GM23338 (cell line): ENCODE measurements around the gene IFITM1. TPM values are rescaled to one million over a fixed set of nuclear protein-coding genes. Genes with fewer than 3 reads are reported as not detected.

Experiments used
- ATAC-seq: fragments of 200-7000 bp; cut with Tn5 transposase; 3 replicates; pipeline ENCODE4 v1.9.1; 2020
- DNase-seq: peaks from one replicate; pipeline ENCODE4 v3.0.0-alpha.2; 2015; ENCODE audit warnings: low spot score
- H2AFZ ChIP-seq: fragments of 200-600 bp; sonication (generic); 2 replicates; pipeline ENCODE4 v1.8.0; 2016; ENCODE audit warnings: antibody characterized with exemption, mild to moderate bottlenecking, moderate library complexity
- H3F3A ChIP-seq: fragments of 200-600 bp; sonication (generic); replicated peaks from 2 replicates; pipeline ENCODE4 v1.8.0; 2017; ENCODE audit warnings: antibody characterized with exemption, mixed run types, low read depth
- H3K27ac ChIP-seq: fragments of 200-600 bp; sonication (generic); 2 replicates; pipeline ENCODE4 v1.6.1; 2016; ENCODE audit warnings: low read depth
- H3K27me3 ChIP-seq: fragments of 200-600 bp; sonication (generic); 2 replicates; pipeline ENCODE4 v1.8.0; 2016; ENCODE audit warnings: mild to moderate bottlenecking, mixed run types, moderate library complexity; ENCODE audit not compliant: insufficient read depth
- H3K36me3 ChIP-seq: fragments of 200-600 bp; sonication (generic); 2 replicates; pipeline ENCODE4 v1.8.0; 2016; ENCODE audit warnings: mild to moderate bottlenecking; ENCODE audit not compliant: insufficient read depth
- H3K4me1 ChIP-seq: fragments of 200-600 bp; sonication (generic); 2 replicates; pipeline ENCODE4 v1.8.0; 2016; ENCODE audit warnings: mild to moderate bottlenecking, moderate library complexity; ENCODE audit not compliant: insufficient read depth
- H3K4me2 ChIP-seq: fragments of 200-600 bp; sonication (generic); 2 replicates; pipeline ENCODE4 v1.7.1; 2017; ENCODE audit warnings: mixed run types
- H3K4me3 ChIP-seq: fragments of 200-600 bp; sonication (generic); 2 replicates; pipeline ENCODE4 v1.6.1; 2016; ENCODE audit warnings: mixed run types
- H3K79me2 ChIP-seq: fragments of 200-600 bp; sonication (generic); replicated peaks from 2 replicates; pipeline ENCODE4 v1.8.0; 2017; ENCODE audit warnings: mild to moderate bottlenecking; ENCODE audit not compliant: insufficient read depth
- H3K9me2 ChIP-seq: fragments of 200-600 bp; sonication (generic); 2 replicates; pipeline ENCODE4 v1.8.0; 2017; ENCODE audit not compliant: insufficient read depth
- H4K20me1 ChIP-seq: fragments of 200-600 bp; sonication (generic); replicated peaks from 2 replicates; pipeline ENCODE4 v1.8.0; 2017; ENCODE audit warnings: mild to moderate bottlenecking; ENCODE audit not compliant: insufficient read depth
- H3K27ac Mint-ChIP-seq: 2 replicates; pipeline ENCODE4 v1.8.0; 2020; ENCODE audit warnings: inconsistent platforms, mild to moderate bottlenecking, moderate library complexity, mixed read lengths
- H3K27me3 Mint-ChIP-seq: 3 replicates; pipeline ENCODE4 v1.8.0; 2022; ENCODE audit warnings: low read depth, mild to moderate bottlenecking, moderate library complexity, mixed read lengths, inconsistent platforms; ENCODE audit not compliant: insufficient read depth, poor library complexity
- H3K36me3 Mint-ChIP-seq: 3 replicates; pipeline ENCODE4 v1.8.0; 2021; ENCODE audit warnings: low read depth, mild to moderate bottlenecking, inconsistent platforms, moderate library complexity, mixed read lengths
- H3K4me1 Mint-ChIP-seq: 3 replicates; pipeline ENCODE4 v1.8.0; 2020; ENCODE audit warnings: mild to moderate bottlenecking, inconsistent platforms, mixed read lengths
- H3K4me3 Mint-ChIP-seq: 3 replicates; pipeline ENCODE4 v1.8.0; 2021; ENCODE audit warnings: moderate library complexity, mild to moderate bottlenecking, inconsistent platforms, mixed read lengths
- H3K9me3 Mint-ChIP-seq: 3 replicates; pipeline ENCODE4 v1.8.0; 2020; ENCODE audit warnings: moderate library complexity, mild to moderate bottlenecking, inconsistent platforms, mixed read lengths
- CREB1 ChIP-seq: fragments of 250-450 bp; sonication (Bioruptor Pico); IDR thresholded peaks from 2 replicates; pipeline ENCODE4 v1.5.0; 2020; ENCODE audit warnings: low read depth, mild to moderate bottlenecking, moderate library complexity
- EZH2 ChIP-seq: fragments of 200-600 bp; sonication (generic); IDR thresholded peaks from one replicate; pipeline ENCODE4 v1.8.0; 2017; ENCODE audit warnings: antibody characterized with exemption, mild to moderate bottlenecking, low read depth; ENCODE audit not compliant: unreplicated experiment
- NANOG ChIP-seq: IDR thresholded peaks from 2 replicates; pipeline ENCODE4 v1.6.1; 2016; ENCODE audit warnings: antibody characterized with exemption, borderline replicate concordance
- POLR2AphosphoS5 ChIP-seq: IDR thresholded peaks from 2 replicates; pipeline ENCODE4 v1.6.1; 2016; ENCODE audit warnings: antibody characterized with exemption, low read depth
- STAT1 ChIP-seq: IDR thresholded peaks from one replicate; pipeline ENCODE4 v1.6.1; 2016; ENCODE audit warnings: antibody characterized with exemption; ENCODE audit not compliant: unreplicated experiment
- ZNF114 ChIP-seq: fragments of 250-450 bp; sonication (Bioruptor Pico); IDR thresholded peaks from 2 replicates; pipeline ENCODE4 v1.5.0; 2020; ENCODE audit warnings: mild to moderate bottlenecking, moderate library complexity
- ZNF331 ChIP-seq: fragments of 250-450 bp; sonication (Bioruptor Pico); IDR thresholded peaks from 2 replicates; pipeline ENCODE4 v1.5.0; 2020; ENCODE audit warnings: low read depth, mild to moderate bottlenecking, moderate library complexity
- polyA plus RNA-seq: library from polyadenylated mRNA; unstranded; fragments of >200 nt; fragmentation: Nextera tagmentation; extraction: Ambion mirVana; gene quantifications from 2 replicates; pipeline ENCODE4 v1.2.1, GENCODE V29; 2016
- total RNA-seq: library from RNA; depleted of rRNA; stranded (reverse); fragments of >200 nt; shearing (Covaris generic); gene quantifications from 2 replicates; pipeline ENCODE4 v1.2.3, GENCODE V29; 2014
- TF ChIP-seq, protein P1 (sequence below): IDR thresholded peaks from one replicate; pipeline ENCODE4 v1.6.1; 2018; ENCODE audit warnings: antibody characterized with exemption; ENCODE audit not compliant: unreplicated experiment
- TF ChIP-seq, protein P2 (sequence below): IDR thresholded peaks from 2 replicates; pipeline ENCODE4 v1.6.1; 2016; ENCODE audit warnings: antibody characterized with exemption
- TF ChIP-seq, protein P3 (sequence below), 2 experiments: fragments of 200-600 bp in 1 of 2; sonication (generic) in 1 of 2; conservative IDR thresholded peaks; 2 replicates each; pipeline versions ENCODE4 v1.5.1 to v1.6.1; 2016 to 2017; ENCODE audit warnings: antibody characterized with exemption in 2 of 2, low read depth in 2 of 2, mild to moderate bottlenecking in 2 of 2, moderate library complexity in 1 of 2

Gene IFITM1
- total and polyA plus RNA-seq, 2 experiments from 2014 or later, result 396 to 1,194 TPM

DNA sequence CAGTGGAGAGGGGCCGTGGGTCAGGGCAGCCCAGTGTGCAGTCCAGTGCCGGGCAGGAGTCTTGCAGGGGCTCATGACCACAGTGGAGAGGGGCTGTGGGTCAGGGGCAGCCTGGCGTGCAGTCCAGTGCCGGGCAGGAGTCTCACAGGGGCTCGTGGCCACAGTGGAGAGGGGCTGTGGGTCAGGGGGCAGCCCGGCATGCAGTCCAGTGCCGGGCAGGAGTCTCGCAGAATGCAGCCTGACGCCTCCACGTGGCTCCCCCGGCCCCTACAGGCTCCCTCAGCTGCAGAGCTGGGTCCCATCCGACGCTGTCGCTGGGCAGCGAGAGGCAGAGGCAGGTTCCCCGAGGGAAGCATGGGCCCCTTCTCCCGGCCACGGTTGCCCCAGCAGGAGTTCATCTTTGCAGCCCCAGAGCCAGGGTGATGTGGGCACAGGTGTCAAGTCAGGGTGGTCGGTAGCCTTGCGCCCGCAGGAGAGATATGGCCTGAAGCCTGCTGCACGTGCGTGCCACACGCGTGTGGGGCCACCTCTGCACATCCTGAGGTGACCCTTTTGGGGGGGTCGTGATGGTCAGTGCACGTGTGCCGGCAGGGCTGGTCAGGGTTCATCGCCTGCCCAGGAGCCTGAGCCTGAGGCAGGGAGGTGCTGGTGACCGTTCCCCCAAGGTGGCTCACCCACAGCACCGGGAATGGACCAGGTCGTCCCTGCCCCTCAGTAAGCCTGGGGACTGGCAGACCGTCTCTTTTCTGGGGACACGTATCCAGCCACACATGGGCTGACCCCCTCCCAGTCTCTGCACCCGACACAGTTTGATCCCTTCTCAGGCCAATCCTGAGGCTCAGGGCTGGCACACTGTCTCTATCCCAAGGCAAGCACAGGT, 17.4 kb upstream of the IFITM1 start:
- H3K27ac ChIP-seq, result no peak overlapping the region
- no peak overlapping the region for H3K4me3 ChIP-seq
- 0 out of 2 replicates have a peak, but pooled peaks cover 8% of the 10 kb centered on the region for H3F3A ChIP-seq
- TF ChIP-seq STAT1, result no peak
- TF ChIP-seq, protein P1, sequence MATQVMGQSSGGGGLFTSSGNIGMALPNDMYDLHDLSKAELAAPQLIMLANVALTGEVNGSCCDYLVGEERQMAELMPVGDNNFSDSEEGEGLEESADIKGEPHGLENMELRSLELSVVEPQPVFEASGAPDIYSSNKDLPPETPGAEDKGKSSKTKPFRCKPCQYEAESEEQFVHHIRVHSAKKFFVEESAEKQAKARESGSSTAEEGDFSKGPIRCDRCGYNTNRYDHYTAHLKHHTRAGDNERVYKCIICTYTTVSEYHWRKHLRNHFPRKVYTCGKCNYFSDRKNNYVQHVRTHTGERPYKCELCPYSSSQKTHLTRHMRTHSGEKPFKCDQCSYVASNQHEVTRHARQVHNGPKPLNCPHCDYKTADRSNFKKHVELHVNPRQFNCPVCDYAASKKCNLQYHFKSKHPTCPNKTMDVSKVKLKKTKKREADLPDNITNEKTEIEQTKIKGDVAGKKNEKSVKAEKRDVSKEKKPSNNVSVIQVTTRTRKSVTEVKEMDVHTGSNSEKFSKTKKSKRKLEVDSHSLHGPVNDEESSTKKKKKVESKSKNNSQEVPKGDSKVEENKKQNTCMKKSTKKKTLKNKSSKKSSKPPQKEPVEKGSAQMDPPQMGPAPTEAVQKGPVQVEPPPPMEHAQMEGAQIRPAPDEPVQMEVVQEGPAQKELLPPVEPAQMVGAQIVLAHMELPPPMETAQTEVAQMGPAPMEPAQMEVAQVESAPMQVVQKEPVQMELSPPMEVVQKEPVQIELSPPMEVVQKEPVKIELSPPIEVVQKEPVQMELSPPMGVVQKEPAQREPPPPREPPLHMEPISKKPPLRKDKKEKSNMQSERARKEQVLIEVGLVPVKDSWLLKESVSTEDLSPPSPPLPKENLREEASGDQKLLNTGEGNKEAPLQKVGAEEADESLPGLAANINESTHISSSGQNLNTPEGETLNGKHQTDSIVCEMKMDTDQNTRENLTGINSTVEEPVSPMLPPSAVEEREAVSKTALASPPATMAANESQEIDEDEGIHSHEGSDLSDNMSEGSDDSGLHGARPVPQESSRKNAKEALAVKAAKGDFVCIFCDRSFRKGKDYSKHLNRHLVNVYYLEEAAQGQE, result no peak
- Mint-ChIP-seq H3K9me3 (no peaks in the 10 kb centered on the region), H3K4me1 (peaks cover 23% of the 10 kb centered on the region), H3K27me3 (peaks cover 5% of the 10 kb centered on the region), H3K36me3 (peaks cover 6% of the 10 kb centered on the region; the same call in 1 of the 3 replicates), H3K4me3 (no peak overlapping the region), H3K27ac (no peak overlapping the region)
- H3K27me3 ChIP-seq, result no peaks in the 10 kb centered on the region
- peaks cover 18% of the 10 kb centered on the region for H3K4me1 ChIP-seq
- H2AFZ ChIP-seq, result no peak overlapping the region
- H4K20me1 ChIP-seq, result no peaks in the 10 kb centered on the region
- H3K9me2 ChIP-seq, result no peaks in the 10 kb centered on the region
- ATAC-seq (no peak), DNase-seq (no peak)
- H3K79me2 ChIP-seq, result no peaks in the 10 kb centered on the region
- H3K36me3 ChIP-seq, result no peaks in the 10 kb centered on the region
- no peak overlapping the region for H3K4me2 ChIP-seq

DNA sequence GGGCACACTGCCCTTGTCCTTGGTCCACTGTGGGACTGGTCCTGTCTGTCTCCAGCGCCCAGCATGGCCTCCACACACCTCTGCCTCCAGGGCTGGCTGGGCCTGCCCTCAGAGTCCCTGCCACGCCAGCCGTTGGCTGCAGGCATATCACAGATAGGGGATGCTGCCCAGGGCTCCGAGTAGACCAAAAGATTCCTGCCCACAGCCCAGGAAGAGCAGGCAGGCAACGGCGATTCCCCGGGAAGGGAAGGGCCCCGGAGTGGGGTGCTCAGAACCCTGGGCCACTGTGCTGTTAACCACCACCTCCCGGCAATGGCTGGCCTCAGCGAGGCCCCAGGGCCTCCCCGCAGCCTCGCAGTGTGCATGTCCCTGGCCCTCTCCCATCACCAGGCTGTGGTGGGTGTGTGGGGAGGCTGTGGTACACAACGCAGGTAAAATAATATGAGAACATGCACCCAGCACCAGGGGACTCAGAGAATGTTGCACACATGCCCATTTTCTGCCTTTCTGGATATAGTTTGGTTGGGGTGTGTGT, 16.7 kb upstream of the IFITM1 start:
- peak overlapping the region; percentile 61; the same call in 1 of the 2 replicates for H3K27ac Mint-ChIP-seq

More for the DNA sequence above, 16.7 kb upstream of the IFITM1 start:
- Histone ChIP-seq H4K20me1 (no peaks in the 10 kb centered on the region), H3K79me2 (no peaks in the 10 kb centered on the region), H3F3A (0 out of 2 replicates have a peak, but pooled peaks cover 8% of the 10 kb centered on the region), H2AFZ (no peak overlapping the region), H3K27ac (no peak overlapping the region), H3K4me1 (peaks cover 22% of the 10 kb centered on the region), H3K36me3 (no peaks in the 10 kb centered on the region), H3K9me2 (no peaks in the 10 kb centered on the region), H3K4me2 (no peak overlapping the region), H3K4me3 (no peak overlapping the region), H3K27me3 (no peaks in the 10 kb centered on the region)
- no peak overlapping the region for H3K4me3 Mint-ChIP-seq
- no peak for DNase-seq
- peaks cover 4% of the 10 kb centered on the region; the same call in 1 of the 3 replicates for H3K36me3 Mint-ChIP-seq
- peaks cover 23% of the 10 kb centered on the region for H3K4me1 Mint-ChIP-seq
- no peak for ATAC-seq
- TF ChIP-seq NANOG (no peak), POLR2AphosphoS5 (no peak), CREB1 (CRISPR knock-in tag) (no peak), ZNF331 (CRISPR knock-in tag) (no peak), STAT1 (no peak), EZH2 (no peak), ZNF114 (CRISPR knock-in tag) (no peak)
- TF ChIP-seq, protein P2, sequence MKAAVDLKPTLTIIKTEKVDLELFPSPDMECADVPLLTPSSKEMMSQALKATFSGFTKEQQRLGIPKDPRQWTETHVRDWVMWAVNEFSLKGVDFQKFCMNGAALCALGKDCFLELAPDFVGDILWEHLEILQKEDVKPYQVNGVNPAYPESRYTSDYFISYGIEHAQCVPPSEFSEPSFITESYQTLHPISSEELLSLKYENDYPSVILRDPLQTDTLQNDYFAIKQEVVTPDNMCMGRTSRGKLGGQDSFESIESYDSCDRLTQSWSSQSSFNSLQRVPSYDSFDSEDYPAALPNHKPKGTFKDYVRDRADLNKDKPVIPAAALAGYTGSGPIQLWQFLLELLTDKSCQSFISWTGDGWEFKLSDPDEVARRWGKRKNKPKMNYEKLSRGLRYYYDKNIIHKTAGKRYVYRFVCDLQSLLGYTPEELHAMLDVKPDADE, result no peak
- TF ChIP-seq, protein P1, result no peak
- TF ChIP-seq, protein P3, sequence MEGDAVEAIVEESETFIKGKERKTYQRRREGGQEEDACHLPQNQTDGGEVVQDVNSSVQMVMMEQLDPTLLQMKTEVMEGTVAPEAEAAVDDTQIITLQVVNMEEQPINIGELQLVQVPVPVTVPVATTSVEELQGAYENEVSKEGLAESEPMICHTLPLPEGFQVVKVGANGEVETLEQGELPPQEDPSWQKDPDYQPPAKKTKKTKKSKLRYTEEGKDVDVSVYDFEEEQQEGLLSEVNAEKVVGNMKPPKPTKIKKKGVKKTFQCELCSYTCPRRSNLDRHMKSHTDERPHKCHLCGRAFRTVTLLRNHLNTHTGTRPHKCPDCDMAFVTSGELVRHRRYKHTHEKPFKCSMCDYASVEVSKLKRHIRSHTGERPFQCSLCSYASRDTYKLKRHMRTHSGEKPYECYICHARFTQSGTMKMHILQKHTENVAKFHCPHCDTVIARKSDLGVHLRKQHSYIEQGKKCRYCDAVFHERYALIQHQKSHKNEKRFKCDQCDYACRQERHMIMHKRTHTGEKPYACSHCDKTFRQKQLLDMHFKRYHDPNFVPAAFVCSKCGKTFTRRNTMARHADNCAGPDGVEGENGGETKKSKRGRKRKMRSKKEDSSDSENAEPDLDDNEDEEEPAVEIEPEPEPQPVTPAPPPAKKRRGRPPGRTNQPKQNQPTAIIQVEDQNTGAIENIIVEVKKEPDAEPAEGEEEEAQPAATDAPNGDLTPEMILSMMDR (conservative IDR thresholded peaks at IDR 0.05; ENCODE audit: low read depth in 2 of 2), result no peak
- H3K9me3 Mint-ChIP-seq, result no peaks in the 10 kb centered on the region
- peaks cover 8% of the 10 kb centered on the region for H3K27me3 Mint-ChIP-seq
